Lower leg skin (tissue), 3 donors: Measurements from ENCODE around the gene ZNF740.

Experiments
- POLR2A ChIP-seq, 2 donors: fragments of 450-650 bp; IDR thresholded peaks; one replicate each; pipeline ENCODE4 v1.6.1; 2016 to 2017; ENCODE audit warnings: antibody characterized with exemption in 2 of 2, mild to moderate bottlenecking in 1 of 2, moderate library complexity in 1 of 2
- TF ChIP-seq, protein P1 (sequence below), 3 donors: fragments of 450-650 bp; IDR thresholded peaks; one replicate each; pipeline ENCODE4 v1.5.1; 2016; ENCODE audit warnings: antibody characterized with exemption in 3 of 3, mild to moderate bottlenecking in 3 of 3, moderate library complexity in 2 of 3

DNA sequence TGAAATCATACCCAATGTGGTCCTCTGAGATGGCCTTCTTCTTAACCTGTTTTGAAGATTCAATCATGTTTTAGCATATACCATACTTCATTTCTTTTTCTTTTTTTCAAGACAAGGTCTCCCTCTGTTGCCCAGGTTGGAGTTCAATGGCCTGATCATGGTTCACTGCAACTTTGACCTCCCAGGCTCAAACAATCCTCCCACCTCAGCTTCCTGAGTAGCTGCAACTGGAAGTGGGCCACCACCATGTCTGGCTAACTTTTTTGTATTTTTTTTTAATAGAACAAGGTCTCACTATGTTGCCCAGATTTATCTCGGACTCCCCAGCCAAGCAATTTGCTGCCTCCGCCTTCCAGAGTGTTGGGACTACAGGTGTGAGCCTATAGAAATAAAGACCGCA lies 46.8 kb upstream of the ZNF740 start:
- no peak for TF ChIP-seq POLR2A (IDR thresholded peaks at IDR 0.05)
- TF ChIP-seq, protein P1, sequence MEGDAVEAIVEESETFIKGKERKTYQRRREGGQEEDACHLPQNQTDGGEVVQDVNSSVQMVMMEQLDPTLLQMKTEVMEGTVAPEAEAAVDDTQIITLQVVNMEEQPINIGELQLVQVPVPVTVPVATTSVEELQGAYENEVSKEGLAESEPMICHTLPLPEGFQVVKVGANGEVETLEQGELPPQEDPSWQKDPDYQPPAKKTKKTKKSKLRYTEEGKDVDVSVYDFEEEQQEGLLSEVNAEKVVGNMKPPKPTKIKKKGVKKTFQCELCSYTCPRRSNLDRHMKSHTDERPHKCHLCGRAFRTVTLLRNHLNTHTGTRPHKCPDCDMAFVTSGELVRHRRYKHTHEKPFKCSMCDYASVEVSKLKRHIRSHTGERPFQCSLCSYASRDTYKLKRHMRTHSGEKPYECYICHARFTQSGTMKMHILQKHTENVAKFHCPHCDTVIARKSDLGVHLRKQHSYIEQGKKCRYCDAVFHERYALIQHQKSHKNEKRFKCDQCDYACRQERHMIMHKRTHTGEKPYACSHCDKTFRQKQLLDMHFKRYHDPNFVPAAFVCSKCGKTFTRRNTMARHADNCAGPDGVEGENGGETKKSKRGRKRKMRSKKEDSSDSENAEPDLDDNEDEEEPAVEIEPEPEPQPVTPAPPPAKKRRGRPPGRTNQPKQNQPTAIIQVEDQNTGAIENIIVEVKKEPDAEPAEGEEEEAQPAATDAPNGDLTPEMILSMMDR (IDR thresholded peaks at IDR 0.05), result no peak
